HCEC 1CT (cell line): ENCODE results near the gene AMBP.
A peak's percentile ranks its signal among the peaks of the same experiment; 100 is the strongest.

Source experiments
- DNase-seq: peaks from one replicate; pipeline ENCODE4 v3.0.0-alpha.2; 2017

The AMBP gene

GRCh38 chr9:114112778-114113584 is 34.9 kb upstream of the AMBP start:
- peak; percentile 43 for DNase-seq

GRCh38 chr9:114112325-114112724 is 34.2 kb upstream of the AMBP start:
- no peak for DNase-seq

- peak; percentile 84 for DNase-seq
These were observed 32.1 kb upstream of the AMBP start for GRCh38 chr9:114110180-114110579.

- no peak for DNase-seq
These were observed 31.0 kb upstream of the AMBP start for GRCh38 chr9:114109124-114109523.

- DNase-seq = peak; percentile 71
These were observed 30.1 kb upstream of the AMBP start for GRCh38 chr9:114108016-114108833.

- DNase-seq = no peak
These were observed 29.3 kb upstream of the AMBP start for GRCh38 chr9:114107286-114108001.

- DNase-seq = no peak
These were observed 27.1 kb upstream of the AMBP start for GRCh38 chr9:114105236-114105635.

- DNase-seq = no peak
These were observed 24.4 kb upstream of the AMBP start for GRCh38 chr9:114102484-114102883.

GRCh38 chr9:114100536-114100935 is 22.4 kb upstream of the AMBP start:
- DNase-seq = no peak

GRCh38 chr9:114099669-114100270 is 21.7 kb upstream of the AMBP start:
- DNase-seq = no peak

- no peak for DNase-seq
These were observed 21.0 kb upstream of the AMBP start, which contains the start of gene KIF12 for GRCh38 chr9:114098936-114099668. Gene KIF12, minus strand, starts transcription at chr9:114099292. Its CDS starts 16 bp downstream, at chr9:114099276.

GRCh38 chr9:114098021-114098935 is 20.2 kb upstream of the AMBP start:
- DNase-seq = no peak

GRCh38 chr9:114097613-114098020 is 19.5 kb upstream of the AMBP start:
- DNase-seq = no peak

- no peak for DNase-seq
These were observed 18.9 kb upstream of the AMBP start for GRCh38 chr9:114096866-114097612.

GRCh38 chr9:114096041-114096511 is 18.0 kb upstream of the AMBP start:
- DNase-seq = no peak

- no peak for DNase-seq
These were observed 16.9 kb upstream of the AMBP start for GRCh38 chr9:114094971-114095370.

GRCh38 chr9:114093761-114094505 is 15.8 kb upstream of the AMBP start:
- DNase-seq = no peak

GRCh38 chr9:114093031-114093471 is 15.0 kb upstream of the AMBP start:
- DNase-seq = no peak

- no peak for DNase-seq
These were observed 14.2 kb upstream of the AMBP start for GRCh38 chr9:114092336-114092735.
